Medulla oblongata (tissue), 1 donor: Measurements from ENCODE around the gene RIMBP3C.
"Not testable (repeated sequence)": the region's sequence is repeated elsewhere in the genome, so short reads cannot be mapped to it uniquely, and the experiment has no call there.

Source experiments
- DNase-seq: peaks from one replicate; pipeline ENCODE4 v3.0.0-alpha.2; 2015; ENCODE audit errors: extremely low spot score

RIMBP3C gene

DNA sequence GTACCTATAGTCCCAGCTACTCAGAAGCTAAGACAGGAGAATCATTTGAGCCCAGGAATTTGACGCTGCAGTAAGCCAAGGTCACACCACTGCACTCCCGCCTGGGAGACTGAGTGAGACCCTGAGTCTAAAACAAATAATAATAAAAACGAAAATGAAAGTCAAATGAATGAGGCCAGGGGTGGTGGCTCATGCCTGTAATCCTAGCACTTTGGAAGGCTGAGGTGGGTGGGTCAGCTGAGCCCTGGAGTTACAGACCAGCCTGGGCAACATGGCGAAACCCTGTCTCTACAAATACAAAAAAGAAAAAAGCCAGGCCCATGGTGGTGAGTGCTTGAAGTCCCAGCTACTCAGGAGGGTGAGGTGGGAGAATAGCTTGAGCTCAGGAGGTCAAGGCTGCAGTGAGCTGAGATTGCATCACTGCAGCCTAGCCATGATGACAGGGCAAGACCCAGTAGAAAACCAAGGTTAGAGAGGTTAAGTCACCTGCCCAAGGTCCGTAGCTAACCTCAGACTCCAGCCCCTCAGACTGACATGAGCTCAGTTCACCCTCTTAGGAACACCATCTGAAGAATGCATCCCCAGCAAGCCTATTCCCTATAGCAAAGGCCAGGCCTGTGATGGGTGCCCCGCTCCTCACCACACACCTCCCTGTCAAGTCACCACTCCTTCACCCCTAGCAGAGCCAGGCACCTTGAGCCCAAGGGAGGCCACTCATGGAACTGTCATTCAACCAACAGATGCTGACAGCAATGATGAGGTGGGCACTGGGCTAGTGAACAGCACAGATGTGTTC, 24.4 kb downstream of the RIMBP3C start:
- DNase-seq = not testable (repeated sequence)

DNA sequence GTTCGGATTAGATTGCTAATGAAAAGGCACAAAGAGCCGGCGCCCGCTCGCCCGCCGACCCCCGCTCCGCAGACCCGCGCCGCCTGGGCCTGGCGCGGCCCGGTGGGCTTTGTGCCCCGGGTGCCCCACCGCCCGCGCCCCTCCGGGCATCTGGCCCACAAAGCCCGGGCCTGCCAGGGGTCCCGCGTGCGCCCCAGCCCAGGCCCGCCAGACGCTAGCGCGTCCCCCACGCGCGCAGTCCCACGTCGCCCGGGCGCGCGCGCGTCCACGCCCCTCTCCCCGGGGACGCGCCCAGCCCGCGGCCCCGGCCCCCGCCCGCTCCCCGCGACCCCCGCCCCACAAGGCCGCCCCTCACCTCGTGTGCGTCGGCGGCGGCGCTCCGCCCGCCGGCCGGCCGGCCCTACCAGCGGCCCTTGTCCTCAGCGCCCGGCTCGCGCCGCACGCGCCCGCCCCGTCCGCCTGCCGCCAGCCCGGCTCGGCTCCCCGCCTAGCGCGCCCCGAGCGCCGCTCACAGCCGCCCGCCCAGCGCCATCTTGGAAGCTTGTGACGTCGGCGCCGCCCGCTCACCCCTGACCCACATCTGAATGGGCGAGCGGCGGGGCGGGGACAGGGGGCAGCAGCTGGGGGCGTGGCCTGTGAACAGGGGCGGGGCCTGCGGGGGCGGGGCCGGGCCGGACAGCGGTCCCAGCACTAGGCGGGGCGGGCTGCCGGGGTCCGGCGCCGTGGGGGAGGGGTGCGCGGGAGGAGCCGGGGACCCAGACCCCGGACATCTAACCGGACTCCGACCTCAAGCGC, 34.1 kb downstream of the RIMBP3C start:
- not testable (repeated sequence) for DNase-seq

GRCh38 chr22:21516522-21516921, 34.7 kb downstream of the RIMBP3C start:
- DNase-seq = not testable (repeated sequence)

DNA sequence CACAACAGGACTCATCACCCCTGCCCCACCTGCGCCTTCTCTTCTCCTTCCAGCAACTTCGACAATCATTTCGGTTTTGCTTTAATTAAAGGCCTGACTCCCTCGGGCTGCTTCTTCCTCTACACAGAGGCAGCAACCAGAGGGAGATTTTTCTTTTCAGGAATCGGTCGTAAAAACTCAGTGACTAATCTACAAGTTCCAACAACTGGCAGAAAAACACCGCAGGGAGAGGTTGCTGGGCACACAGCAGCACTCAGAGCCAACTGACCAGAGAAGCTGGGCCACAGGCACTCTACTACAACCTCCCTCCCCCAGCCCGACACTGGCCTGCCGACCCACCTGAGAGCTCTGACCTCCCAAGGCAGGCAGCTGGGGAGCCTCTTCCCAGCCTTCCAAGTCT, 36.0 kb downstream of the RIMBP3C start:
- DNase-seq = not testable (repeated sequence)

GRCh38 chr22:21514117-21514516, 37.1 kb downstream of the RIMBP3C start:
- not testable (repeated sequence) for DNase-seq

DNA sequence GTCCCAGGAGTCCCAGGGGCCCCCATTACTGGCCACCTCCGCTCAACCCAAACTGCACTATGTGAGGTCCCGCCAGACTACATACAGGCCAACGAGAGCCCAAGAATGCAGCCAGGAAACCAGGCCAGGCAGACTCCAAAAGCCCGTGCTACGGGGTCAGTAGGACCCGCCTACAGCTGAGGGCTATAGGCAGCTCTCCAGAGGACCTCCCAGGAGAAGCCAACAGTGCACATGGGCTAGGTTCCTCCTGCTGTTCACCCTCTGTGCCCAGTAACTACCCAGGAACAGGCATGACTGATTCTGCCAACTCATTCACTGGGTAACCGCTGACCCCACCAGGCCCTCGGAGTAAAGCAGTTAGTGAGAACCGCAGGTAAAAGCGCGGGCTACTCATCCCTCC, 39.2 kb downstream of the RIMBP3C start:
- DNase-seq = not testable (repeated sequence)

DNA sequence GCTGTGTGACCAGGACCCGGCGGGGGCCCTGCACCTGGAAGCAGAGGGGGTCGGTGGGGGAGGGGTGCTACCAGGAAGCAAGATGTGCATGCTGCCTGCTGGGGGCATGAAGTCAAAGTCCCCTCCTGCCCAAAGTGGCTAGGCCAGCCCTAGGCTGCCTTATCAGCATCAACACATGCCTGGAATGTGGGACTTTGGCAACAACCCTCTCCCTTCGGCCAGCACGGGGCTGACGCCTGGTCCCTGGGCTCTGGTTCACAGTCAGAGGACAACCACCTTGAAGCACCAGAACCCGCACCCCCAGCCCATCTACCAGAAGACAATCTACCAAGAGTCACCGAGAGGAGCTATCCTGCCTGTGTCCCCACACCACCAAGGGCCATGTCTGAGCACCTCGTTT, 40.9 kb downstream of the RIMBP3C start:
- not testable (repeated sequence) for DNase-seq

DNA sequence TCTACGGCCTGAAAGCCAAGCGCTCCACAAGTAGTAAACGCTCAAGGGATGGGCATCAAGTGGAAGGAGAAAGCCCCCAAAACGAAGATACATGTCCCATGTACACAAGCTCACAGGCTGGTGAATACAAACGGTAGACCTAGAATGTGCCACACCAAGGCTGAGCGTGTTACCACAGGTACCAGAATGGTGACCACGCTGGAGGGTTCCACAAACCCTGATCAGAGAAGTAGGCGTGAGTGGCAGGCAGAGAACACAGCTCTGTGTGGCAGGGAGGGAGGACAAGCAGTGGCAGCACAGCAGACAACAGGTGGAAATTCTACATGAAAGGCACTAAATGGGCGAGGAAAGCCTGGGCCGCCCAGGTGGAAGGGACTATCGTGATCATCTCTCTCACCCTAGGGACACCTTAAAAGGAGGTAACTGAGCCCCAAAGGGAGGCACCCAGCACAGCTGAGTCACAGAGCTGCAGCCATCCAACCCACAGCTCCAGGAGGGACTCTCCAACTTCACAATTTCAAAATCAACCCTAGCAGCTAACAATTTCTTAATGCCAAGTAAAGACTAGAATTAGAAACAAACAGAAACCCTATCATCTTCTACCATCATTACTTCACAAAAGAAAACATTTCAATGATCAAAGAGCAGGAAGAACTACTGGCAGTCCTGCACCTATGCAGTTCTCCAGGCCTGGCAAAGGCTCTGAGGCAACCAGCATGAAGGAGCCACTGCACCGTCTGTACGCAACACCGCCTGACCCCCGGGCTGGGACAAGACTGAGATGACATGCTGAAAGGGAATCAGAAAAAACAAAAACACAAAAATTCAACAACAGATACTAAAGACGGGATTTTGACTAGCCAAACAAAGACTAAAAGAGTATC, 51.4 kb downstream of the RIMBP3C start:
- not testable (repeated sequence) for DNase-seq

DNA sequence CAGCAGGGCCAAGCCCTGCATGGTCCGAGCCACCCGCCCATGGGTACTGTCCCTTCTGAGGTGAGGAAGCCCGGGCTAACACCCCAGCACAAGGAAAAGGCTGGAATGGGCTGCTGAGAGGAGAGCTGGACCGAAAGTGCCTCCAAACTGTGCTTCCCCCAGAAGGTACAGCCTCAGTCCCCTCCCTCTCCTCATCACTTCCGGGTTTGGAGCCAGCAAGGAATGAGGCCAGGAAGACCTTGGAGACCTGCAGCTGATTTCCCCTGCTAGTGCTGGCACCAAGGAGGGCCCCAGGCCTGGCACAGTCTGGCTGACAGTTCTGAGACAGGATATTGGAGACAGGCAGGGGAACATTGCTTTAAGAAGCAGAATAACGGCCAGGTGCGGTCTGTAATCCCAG, 52.8 kb downstream of the RIMBP3C start:
- not testable (repeated sequence) for DNase-seq

- not testable (repeated sequence) for DNase-seq
Measured at GRCh38 chr22:21497984-21498383, 53.3 kb downstream of the RIMBP3C start.
